GM19193 (cell line): Measurements from ENCODE around the gene PIMREG.

Source experiments
- POLR2A ChIP-seq: IDR thresholded peaks from 4 replicates; pipeline ENCODE4 v1.6.1; 2011; ENCODE audit not compliant: insufficient read depth, insufficient read length; ENCODE audit errors: extremely low read depth

Gene PIMREG

DNA sequence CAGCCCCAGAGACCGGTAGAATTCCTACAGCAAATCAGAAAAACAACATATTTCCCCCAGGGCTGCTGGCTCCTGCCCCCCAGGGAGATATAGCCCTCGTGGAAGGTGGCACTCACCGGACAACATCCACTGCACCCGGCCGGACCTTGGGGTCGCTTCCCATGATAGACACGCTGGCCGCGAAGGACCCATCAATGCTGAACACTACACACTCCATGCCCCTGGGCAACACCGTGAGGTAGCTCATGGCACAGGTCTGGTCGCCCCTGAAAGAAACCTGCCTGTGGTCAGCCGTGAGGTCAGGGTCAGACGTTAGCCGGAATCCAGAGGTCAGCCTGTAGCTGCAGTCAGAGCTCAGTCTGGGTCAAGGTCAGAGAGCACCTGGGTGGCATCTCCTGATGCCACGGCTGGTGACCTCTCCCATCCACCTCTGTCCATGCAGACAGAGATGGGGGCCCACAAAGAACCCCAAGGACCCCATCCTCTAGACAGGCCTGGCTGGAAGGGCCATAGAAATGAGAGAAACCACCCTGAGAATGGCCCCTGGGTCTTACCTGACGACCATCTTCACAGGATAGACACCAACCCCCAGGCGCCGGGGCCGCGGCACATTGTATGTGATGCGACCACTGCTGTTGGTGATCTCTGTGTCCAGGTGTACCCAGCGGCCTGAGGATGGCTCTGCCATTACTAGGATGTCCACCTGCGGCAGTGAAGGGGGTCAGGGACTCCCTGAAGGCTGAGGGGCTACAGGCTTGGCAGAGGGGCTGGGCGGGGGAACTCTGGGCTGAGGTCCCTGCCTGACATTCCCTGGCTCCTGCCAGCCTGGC is 19.6 kb downstream of the PIMREG start:
- TF ChIP-seq POLR2A, result no peak

DNA sequence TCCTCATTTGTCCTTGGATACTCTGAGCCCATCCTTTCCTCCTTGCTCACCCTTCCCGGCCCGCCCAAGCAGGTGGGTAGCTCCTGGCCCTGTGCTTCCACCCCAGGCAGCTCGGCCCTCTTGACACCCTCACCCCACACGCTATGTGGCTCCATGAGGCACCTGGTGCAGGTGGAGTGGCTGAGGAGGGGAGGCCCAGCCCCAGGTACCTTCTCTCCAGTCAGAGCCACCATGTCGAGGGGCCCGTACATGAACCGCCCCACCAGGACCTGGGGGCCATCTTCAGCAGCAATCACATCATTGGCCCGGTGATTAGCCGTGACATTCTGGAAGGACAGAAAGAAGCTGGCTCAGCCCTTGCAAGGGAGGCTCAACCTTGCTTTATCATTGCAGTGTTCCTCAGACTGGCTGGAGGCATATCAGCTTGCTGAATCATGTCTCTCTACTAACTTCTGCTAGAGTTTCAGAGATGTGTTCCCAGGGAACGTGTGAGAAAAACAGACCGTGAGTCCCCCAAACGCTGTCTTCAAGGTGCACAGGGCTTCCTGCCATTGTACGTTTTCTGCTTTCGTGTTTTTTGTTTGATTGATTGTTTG is 20.3 kb downstream of the PIMREG start:
- TF ChIP-seq POLR2A, result no peak

DNA sequence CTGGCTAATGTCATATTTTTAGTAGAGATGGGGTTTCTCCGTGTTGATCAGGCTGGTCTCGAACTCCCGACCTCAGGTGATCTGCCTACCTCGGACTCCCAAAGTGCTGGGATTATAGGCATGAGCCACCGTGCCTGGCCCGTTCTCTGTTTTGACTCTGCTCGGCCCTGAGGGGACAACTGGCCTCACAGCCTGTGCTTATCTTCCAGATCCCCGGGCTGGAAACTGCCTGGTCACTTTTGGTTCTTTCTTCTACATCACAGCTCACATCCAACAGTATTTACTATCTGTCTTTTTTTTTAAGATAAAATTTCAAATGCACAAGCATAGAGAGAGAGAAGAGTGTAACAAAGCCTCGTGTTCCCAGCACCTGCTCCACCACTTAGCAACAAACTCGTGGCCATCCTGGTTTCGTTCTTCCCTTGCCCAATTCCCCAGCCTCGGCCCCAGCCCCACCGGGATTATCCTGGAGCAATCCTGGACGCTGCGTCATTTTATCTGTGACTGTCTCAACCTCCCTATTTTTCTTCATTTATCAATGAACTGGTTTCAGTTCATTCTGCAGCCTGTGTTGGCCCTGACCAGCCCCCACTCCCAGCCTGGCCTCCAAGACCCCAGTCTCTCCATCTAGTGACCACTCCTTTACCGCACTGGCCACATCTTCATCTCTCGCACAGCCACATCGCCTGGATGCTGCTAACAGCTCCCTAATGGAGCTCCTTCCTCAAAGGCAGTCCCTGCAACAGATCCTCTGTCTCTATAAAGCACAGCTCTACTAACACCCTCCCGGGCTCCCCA is 21.1 kb downstream of the PIMREG start:
- no peak for TF ChIP-seq POLR2A

DNA sequence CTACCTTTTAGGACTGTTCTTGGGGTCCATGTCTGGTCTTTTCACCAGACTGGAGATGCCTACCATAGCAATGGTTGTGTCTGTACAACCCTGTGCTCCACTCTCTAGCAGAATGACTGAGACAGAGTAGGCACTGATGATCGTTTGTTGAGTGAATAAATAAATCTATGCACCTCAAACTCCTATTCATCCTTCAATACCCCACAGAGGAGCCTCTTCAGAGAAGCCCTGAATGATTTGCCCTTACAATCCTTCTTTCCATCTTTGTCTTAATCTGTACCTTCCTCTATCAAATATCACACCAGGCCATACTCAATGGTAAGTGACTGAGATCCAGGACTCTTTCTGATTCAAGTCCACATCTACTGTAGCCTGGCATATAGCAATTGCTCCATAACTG is 23.3 kb downstream of the PIMREG start:
- TF ChIP-seq POLR2A, result no peak

DNA sequence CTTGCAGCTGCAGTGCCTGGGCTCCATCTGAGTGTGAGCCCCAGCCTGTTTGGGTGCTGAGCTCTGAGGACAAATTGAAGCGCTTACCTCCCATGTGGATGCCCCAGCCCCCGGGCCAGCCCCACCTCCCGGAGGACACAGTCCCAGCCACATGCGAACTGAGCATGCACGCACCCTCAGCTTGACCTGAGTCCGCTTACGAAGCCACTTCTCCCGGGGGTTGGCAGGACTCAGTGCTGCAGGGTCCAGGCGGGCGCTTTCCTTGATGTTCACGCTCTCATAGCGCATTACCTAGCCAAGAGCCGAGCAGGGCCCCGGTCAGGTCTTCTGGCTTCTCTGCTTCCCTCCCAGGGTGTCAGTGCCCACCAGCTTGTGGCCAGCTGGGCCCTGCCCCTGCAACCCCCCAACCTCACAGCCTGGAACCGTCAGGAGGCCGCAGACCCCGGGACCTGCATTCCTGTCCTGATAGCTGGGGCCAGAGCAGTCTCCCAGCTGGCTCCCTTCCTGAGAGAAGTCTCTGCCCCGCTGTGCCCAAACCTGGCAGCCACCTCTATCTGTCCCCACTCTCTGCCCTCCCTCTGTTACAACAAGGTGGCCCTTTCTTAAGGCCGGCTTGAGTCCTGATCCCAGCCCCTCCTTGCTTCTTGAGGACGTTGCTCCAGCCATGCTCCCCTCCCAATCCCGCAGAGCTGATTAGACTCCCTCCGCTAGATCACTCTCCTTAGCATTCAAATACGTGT is 24.0 kb downstream of the PIMREG start:
- TF ChIP-seq POLR2A, result no peak

DNA sequence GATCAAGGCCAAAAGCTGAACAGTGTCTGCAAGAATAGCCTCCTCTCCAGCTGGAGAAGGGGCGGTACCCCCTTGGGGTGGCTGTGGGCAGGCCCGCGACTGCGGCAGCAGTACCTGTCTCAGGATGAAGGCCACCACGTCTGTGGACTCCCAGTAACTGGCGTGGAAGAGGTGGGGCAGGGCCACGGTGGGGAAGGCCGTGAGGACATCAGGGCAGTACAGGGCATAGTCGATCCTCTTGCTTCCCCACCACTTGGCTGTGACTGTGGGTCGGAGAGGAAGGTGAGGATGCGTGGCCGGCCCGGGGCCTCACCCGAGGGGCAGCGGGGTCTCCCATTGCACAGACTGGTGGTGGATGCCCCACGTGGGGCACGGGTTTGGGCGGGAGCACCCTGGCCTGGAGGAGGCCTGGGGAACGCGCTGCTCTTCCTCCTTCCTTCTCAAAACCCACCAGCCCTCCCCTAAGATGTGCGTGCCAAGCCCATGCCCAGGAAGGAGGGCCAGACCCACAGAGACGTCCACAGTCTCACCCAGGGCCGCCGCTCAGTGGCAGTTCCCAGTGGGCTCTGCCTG is 26.0 kb downstream of the PIMREG start:
- TF ChIP-seq POLR2A, result no peak

DNA sequence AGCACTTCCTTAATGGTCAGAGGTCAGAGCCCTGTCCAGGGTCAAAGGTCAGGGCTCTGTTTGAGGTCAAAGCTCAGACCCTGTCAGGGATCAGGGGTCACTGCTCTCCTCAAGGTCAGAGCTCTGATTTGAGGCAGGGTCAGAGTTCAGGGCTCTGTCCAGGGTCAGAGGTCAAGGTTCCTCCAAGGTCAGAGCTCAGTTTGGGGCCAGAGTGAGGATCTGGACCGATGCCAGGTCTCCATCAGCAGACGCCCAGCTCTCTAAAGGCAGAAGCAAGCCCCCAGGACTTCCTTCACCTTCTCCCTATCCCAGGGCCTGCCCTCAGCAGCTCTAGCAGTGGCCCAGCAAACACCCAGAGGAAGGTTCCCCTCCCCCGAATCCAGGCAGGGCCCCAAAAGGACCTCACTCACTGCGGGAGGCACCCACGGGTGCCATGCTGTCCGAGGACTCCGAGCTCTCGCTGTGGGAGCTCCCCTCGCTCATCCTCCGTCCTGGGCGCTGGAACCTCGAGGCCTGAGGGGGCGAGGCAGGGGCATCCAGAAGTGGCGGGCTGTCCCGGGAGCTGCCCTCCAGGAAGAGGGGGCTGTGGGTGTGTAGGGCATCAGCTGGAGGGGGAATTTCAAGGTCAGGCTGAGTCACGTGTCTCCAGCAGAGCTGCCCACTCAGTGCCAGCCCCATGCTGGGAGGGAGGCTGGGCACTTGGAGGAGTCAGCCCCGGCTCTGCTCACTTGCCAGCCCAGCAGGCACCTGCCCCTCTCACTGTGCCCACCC is 26.7 kb downstream of the PIMREG start:
- TF ChIP-seq POLR2A, result no peak

DNA sequence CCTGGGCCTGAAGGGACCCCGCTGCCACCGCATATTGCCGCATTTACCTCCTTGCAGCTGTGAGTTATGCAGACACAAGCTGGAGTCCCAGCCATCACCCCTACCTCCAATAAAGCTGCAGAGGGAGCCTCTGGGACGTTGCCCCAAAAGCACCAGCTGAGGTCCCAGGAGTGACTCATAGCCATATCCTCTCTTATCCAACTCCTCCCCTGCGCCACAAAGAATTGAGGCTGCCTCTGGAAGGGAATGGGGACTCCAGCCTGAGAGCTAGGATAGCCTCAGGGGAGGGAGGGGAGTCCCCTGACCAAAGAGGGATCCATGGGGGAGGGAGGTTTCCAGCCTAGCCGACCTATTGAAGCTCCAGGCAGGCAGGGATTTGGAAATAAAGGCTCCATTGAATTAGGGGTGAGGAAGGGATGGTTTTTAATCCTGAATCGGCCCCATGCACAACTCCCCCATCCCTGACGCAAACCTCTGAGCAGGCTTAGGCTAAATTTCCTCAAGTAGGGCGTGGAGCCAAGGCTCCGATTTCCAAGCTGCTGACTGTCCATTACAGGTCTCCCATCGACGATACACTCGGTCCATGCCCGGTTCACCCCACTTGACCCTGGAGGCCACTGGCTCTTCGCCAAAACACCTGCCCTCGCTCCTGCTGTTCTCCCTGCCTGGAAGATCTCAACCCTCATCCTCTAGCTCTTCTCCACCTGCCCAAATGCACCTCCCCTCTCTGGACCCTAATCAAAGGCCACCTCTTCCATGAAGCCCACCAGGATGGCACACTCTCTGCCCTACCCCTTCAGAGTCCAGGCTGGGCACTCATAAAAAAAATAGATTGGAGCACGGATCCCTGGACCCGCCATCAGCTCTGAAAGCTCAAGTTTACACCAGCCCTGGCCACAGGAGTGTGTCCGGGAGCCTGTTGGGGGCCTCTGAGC is 27.5 kb downstream of the PIMREG start:
- TF ChIP-seq POLR2A, result no peak

DNA sequence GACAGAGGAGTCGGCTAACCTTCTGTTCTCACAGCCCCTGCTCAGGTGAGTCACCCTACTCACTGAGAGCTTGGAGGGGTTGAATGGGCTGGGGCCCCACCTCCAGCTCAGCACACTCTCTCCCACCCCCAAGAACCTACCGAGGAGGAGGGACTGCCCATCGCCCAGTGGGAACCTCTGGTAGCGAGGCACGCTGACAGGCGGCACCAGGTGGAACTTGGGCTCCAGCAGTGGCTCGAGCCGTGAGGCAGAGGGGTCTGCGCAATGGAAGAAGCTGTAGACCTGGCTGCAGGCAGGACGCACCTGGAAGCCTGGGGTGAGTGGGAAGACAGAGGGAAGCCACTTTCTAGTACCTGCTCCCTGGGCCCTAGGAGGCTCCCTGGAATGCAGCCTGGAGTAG is 28.3 kb downstream of the PIMREG start:
- no peak for TF ChIP-seq POLR2A

DNA sequence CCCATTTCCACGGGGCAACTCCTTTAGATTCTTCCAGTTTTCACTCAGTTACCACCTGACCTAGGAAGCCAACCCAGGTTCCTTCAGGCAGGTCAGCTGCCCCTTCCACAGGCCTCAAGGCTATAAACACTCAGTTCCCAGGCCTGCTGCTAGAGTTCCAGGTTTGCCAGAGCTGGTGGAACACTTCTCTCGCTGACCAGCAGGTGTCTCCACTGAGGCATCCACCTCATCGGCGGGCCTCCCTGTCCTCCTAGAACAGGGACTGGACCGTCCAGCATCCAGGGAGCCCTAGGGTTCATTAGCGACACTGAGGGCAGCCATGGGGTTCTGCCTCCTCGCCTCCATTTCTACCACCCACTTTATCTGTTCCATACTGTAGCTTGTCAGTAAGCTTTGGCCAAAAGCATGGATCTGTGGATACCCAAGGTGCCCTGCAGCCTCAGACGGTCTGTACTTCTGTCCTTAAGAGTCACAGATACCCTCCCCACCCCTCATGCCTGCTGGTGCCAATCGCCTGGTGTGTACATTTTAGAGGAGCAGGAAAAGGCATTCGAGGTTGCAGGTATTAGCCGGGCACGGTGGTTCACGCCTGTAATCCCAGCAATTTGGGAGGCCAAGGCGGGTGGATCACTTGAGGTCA is 29.0 kb downstream of the PIMREG start:
- TF ChIP-seq POLR2A, result no peak

DNA sequence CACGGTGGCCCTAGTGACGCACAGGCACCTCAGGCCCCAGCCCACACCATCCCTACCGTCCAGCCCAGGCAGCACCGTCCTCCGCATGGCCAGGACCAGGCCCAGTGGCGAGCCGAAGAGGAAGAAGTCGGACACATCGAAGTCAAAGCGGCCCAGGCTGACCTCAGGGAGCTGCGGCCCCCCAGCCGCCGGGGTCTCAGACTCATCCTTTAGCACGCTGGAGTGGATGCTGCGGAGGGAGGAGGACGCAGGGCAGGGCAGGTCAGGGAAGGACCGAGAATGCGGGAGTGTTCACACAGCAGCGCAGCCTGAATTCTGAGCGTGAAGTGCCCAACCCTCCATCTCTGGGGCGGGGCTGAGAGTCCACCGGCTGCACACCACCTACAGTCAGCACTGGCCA is 30.1 kb downstream of the PIMREG start:
- TF ChIP-seq POLR2A, result no peak

DNA sequence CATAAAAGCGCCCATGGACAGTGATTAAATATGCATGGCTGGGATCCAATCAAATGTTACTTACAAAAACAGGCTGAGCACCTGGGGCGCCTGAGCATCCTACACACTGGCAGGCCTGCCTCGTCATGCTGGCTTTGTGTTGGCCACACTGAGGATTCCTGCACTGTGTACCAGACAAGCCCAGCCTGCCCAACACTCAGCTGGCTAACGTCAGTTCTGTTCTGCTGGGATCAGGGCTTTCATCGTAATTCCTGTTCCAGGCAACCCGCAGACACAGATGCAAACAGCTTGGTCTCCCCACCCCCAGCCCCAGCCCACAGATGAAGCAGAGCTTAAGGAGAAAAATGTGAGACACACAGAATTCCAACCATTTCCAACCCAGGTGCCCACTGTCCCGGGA is 30.7 kb downstream of the PIMREG start:
- no peak for TF ChIP-seq POLR2A

DNA sequence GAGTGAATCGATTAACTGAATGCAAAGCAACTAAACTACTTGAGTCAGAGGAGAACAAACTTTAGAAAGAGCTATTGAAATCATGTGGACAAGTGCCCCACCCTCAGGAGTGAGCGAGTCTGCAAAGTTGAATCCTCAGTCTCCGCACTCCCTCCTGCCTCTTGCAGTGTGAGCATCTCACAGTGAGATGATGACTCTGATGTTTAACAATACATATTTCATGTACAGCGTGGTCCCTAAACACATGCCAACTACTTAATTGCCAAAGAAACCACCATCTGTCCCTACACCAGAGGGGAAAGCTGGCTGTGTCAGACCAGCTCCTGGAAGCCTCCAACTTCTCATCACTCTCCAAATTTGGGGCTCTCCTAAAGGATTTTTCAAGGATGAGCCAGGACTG is 31.2 kb downstream of the PIMREG start:
- TF ChIP-seq POLR2A, result no peak
